ENCODE data around the gene ALPP. TPM values are rescaled to one million over a fixed set of nuclear protein-coding genes. Genes with fewer than 3 reads are reported as not detected.
A peak's percentile ranks its signal among the peaks of the same experiment; 100 is the strongest.
"Not testable (repeated sequence)": the region's sequence is repeated elsewhere in the genome, so short reads cannot be mapped to it uniquely, and the experiment has no call there.

ALPP gene
- total RNA-seq, result not detected in 2 replicates

- not testable (repeated sequence) for DNase-seq (ENCODE audit: low read depth)
Measured at GRCh38 chr2:232378735-232379151, at the start of gene ALPP. Gene ALPP (plus strand): TSS chr2:232378751. CDS start chr2:232378803, 52 bp downstream.

DNA sequence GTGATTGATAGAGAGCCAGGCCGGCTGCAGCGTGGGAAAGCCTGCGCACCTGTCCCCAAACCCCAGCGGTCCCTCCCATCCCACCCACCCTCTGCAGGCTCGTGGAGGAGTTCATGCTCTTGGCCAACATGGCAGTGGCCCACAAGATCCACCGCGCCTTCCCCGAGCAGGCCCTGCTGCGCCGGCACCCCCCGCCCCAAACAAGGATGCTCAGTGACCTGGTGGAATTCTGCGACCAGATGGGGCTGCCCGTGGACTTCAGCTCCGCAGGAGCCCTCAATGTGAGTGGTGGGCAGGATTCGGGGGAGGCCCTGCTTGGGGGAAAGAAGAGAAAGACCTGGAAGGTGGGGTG is 48.9 kb upstream of the ALPP start:
- no peak for DNase-seq (ENCODE audit: low read depth)

GRCh38 chr2:232330068-232330999 is 48.2 kb upstream of the ALPP start:
- DNase-seq (ENCODE audit: low read depth), result peak; percentile 71

DNA sequence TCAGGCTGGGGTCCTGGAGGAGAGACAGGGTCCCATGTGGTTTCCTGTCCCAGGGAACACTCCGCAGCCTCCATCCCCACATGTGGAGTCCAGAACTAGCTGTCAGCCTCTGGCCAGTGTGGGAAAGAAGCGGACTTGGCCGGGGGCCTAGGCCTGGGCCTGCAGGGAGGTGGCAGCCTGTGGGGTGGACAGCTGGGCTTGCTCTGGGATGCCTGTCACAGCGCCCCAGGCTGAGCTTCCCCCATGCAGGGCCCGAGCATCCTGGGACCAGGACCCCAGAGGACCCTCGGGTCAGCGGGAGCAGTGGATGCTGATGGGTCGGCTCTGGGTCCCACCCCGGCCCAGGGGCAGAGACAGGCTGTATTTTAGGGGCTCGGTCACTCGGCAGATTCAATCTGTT is 47.5 kb upstream of the ALPP start:
- DNase-seq (ENCODE audit: low read depth), result not testable (repeated sequence)

DNA sequence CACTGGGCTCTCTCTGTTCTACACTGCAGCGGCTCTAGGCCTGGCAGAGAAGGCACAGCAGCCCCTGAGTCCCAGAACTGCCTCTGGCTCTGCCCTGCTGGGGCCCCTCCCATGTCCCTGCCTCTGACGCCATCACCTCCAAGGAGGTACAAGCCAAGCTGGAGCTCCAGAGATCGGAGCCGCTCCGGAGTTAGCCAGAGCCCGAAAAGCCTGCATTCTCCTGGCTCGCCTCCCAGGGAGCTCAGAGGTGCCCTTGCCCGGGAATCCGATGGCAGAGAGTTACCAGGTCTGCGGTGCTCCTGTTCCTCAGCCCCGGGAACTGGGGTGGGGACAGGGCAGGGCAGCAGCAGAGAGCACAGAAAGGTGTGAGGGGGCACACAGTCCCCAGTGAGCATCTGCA is 46.9 kb upstream of the ALPP start:
- DNase-seq (ENCODE audit: low read depth), result not testable (repeated sequence)

DNA sequence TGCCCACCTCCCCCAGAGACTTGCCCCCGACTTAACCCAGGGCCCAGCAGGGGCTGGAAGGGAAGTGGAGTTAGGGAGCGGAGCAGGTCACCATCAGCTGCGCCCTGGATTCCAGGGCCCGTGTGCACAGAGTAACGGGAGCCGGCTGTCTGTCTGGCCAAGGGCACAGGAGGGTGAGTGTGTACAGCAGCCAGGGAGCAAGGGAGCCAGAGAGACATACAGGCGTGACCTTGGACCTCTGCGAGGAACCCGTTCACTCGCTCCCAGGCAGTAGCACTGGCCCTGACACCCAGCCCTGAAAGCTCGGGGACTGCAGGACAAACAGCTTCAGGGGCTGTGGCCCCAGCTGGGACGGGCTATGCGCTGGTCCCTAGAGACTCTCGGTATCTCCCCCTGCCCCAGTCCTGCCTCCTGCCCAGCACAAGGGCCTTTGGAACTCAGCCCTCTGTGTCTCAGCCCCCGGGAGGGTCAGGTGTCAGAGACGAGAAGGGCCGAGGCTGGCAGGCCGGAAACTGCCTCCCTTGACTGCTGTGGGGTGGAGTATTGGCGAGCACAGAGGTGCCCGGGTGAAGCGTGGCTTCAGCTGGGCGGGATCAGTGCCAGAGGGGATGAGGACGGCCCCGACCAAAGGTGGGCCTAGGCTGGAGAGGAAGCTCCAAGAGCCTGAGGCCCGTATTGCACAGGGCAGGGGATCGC is 46.2 kb upstream of the ALPP start:
- DNase-seq (ENCODE audit: low read depth), result not testable (repeated sequence)

DNA sequence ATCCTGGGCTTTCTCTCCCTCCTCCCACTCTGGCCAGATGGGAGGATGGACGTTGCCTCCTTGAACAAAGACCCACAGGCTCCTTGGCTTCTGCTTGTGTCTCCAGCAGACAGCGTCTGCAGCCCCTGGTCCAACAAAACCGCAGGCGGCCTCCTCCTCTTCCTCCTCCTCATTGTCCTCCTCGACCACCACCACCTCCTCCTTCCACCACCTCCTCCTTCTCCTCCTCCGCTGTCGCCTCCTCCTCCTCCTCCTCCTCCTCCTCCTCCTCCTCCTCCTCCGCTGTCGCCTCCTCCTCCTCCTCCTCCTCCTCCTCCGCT is 45.7 kb upstream of the ALPP start:
- DNase-seq (ENCODE audit: low read depth), result no peak

GRCh38 chr2:232333361-232334135 is 45.0 kb upstream of the ALPP start:
- DNase-seq (ENCODE audit: low read depth), result no peak

- DNase-seq (ENCODE audit: low read depth), result not testable (repeated sequence)
Measured at GRCh38 chr2:232334136-232334884, 44.2 kb upstream of the ALPP start.

GRCh38 chr2:232334885-232335205 is 43.7 kb upstream of the ALPP start:
- DNase-seq (ENCODE audit: low read depth), result not testable (repeated sequence)

- not testable (repeated sequence) for DNase-seq (ENCODE audit: low read depth)
Measured at GRCh38 chr2:232335206-232335858, 43.2 kb upstream of the ALPP start.

DNA sequence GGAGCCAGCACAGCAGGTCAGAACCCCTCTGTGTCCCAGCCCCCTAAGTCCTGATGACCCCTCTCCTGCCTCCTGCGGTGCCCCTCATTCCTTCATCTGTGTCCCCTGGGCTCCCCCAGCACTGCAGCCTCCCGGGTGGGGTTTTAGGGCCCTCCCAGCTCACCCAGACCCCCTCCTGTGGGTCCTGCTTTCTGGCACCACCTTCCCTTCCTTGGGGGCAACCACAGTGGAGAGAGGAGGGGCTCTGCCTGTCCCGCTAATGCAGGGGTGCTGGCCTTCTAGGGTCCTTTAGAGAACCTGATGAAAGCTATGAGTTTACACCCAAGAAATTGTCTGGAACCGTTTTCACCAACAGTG is 42.7 kb upstream of the ALPP start:
- DNase-seq (ENCODE audit: low read depth), result no peak

- no peak for DNase-seq (ENCODE audit: low read depth)
Measured at GRCh38 chr2:232336241-232336736, 42.3 kb upstream of the ALPP start.

GRCh38 chr2:232336981-232337720 is 41.4 kb upstream of the ALPP start:
- no peak for DNase-seq (ENCODE audit: low read depth)

DNA sequence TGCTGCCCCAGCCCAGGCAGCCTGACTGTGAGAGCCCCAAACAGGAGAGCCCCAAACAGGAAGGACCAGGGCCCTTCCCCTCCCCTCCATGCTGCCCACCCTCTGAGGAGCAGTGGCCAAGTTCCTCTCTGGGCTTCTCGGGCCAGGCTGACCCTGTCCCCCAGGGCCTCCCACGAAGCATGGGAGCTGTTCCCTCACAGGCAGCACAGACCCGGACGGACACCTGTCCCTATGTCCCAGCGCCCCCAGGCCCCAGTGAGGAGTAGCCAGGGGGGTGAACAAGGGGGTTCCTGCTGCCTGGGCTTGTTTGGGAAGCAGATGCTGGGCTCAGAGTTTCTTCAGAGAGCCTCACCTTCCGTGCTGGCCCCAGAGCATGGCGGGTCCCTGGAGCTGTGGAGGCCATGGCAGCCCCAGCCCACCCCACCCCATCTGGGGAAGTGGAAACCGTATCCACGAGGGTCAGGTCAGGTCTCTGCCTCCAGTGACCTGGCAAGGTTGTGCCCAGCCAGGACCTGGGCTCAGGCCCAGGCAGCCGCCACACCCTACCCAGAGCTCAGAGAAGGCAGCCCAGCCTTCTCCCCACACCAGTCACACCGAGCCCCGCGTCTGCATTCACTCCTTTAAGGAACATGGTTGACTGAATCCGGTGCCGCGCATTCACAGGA is 40.3 kb upstream of the ALPP start:
- DNase-seq (ENCODE audit: low read depth), result not testable (repeated sequence)

- DNase-seq (ENCODE audit: low read depth), result no peak
Measured at GRCh38 chr2:232338759-232339106, 39.8 kb upstream of the ALPP start.

GRCh38 chr2:232339121-232340081 is 39.1 kb upstream of the ALPP start:
- no peak for DNase-seq (ENCODE audit: low read depth)

DNA sequence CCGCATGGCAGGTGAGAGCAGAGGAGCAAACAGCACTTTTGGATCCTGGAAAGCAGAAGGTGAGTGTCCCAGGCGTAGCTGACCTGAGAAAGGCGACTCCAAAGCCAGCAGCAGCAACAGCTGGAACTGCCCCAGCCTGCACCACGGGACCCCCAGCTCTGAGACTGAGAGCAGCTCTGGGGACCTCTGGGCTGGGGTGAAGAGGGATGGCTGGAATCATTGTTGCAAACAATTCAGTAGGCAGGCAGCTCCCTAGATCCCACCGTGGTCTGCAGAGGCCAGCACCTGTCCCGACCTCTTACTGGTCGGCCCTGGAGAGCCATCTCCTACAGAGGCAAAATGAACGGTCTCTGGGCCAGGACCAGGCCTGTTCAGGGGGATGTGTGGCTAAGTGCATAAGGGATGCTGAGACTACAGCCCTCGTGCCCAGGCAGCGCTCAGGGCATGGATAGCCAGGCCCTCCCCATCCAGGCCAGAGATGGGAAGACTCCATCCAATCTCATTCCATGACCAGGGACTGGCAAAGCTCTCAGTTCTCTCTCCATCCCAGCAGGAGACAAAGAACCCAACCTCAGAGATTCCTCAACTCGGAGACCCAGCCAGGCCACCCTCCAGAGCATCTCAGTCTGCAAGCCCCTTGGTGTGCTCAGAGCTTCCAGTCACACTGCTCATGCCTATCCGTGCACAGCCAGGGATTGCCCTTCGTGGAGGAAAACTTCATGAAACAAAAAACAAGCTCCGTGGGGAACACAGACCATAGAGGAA is 38.2 kb upstream of the ALPP start:
- no peak for DNase-seq (ENCODE audit: low read depth)
